ENCODE data around the gene E2F2.

E2F2 gene

GRCh38 chr1:23539698-23540266 is 8.7 kb upstream of the E2F2 start:
- Histone ChIP-seq H3K4me1 (ENCODE audit: control insufficient read depth in 1 of 2, insufficient read depth in 1 of 2, low read depth in 1 of 2, low read length in 1 of 2) (peaks cover 25 to 29% of the 10 kb centered on the region in 2 experiments), H3K27me3 (peaks cover 5% of the 10 kb centered on the region), H3K9me3 (no peaks in the 10 kb centered on the region), H3K36me3 (no peaks in the 10 kb centered on the region), H3K27ac (peak overlapping the region; percentile 46), H3K4me3 (ENCODE audit: low read depth in 1 of 2, low read length in 1 of 2) (no peak overlapping the region)
- TF ChIP-seq CTCF (IDR thresholded peaks at IDR 0.05): peak; percentile 95

DNA sequence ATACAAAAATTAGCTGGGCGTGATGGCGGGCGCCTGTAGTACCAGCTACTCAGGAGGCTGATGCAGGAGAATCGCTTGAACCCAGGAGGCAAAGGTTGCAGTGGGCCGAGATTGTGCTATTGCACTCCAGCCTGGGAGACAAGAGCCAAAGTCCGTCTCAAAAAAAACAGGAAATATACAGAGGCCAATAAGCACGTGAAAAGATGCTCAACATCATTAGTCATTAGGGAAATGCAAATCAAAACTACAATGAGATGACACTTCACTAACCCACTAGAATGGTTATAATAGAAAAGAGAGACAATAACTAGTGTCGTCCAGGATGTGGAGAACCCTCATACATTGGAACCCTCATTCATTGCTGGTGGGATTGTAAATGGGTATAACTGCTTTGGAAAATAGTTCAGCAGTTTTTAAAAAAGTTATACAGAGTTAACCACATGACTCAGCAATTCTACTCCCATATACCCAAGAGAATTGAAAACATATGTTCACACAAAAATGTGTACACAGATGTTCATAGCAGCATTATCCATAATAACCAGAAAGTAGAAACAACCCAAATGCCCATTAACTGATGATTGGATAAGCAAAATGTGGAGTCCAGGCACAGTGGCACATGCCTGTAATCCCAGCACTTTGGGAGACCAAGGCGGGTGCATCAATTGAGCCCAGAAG is 6.4 kb upstream of the E2F2 start:
- Histone ChIP-seq H3K4me1 (ENCODE audit: control insufficient read depth in 1 of 2, insufficient read depth in 1 of 2, low read depth in 1 of 2, low read length in 1 of 2) (peaks cover 47 to 52% of the 10 kb centered on the region in 2 experiments), H3K4me3 (ENCODE audit: low read depth in 1 of 2, low read length in 1 of 2) (no peak overlapping the region), H3K27me3 (peaks cover 5% of the 10 kb centered on the region), H3K27ac (no peak overlapping the region), H3K9me3 (no peaks in the 10 kb centered on the region), H3K36me3 (no peaks in the 10 kb centered on the region)
- TF ChIP-seq CTCF (IDR thresholded peaks at IDR 0.05): no peak

- peak overlapping the region; percentile 24 to 43 for H3K4me3 ChIP-seq (ENCODE audit: low read depth in 1 of 2, low read length in 1 of 2)
- TF ChIP-seq CTCF (IDR thresholded peaks at IDR 0.05): no peak
- no peaks in the 10 kb centered on the region for H3K9me3 ChIP-seq
- H3K27ac ChIP-seq: peak overlapping the region; percentile 92
- peaks cover 75 to 82% of the 10 kb centered on the region in 2 experiments for H3K4me1 ChIP-seq (ENCODE audit: control insufficient read depth in 1 of 2, insufficient read depth in 1 of 2, low read depth in 1 of 2, low read length in 1 of 2)
- H3K27me3 ChIP-seq: no peaks in the 10 kb centered on the region
- H3K36me3 ChIP-seq: no peaks in the 10 kb centered on the region
These were observed 2.4 kb upstream of the E2F2 start for GRCh38 chr1:23533246-23534023.

DNA sequence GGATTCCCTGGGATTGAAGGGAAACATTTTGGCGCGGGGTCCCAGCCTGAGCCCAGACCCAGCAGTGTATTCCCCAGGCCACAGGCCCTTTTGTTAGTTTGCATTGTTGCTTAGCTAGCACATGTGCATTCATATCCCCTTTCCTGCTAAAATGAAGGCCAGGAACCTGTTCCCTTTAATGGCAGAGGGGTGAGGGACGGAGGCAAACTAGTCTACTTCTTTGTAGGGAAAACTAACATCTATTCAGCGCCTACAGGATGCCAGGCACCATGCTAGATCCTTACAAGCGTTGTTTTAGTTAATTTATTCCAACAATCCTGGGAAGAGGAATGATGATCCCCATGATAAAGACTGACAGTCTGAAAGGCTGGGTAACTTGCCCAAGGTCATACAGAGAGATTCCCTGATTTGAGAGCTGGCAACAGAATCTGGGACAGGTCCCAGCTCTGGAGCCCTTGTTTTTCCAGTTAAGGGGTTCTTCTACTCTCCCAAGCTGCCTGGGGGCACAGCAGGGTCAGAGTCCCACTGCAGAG is 595 bp upstream of the E2F2 start:
- peaks cover 93 to 96% of the 10 kb centered on the region in 2 experiments for H3K4me1 ChIP-seq (ENCODE audit: control insufficient read depth in 1 of 2, insufficient read depth in 1 of 2, low read depth in 1 of 2, low read length in 1 of 2)
- no peak for TF ChIP-seq CTCF (IDR thresholded peaks at IDR 0.05)
- no peaks in the 10 kb centered on the region for H3K9me3 ChIP-seq
- H3K36me3 ChIP-seq: no peaks in the 10 kb centered on the region
- peak overlapping the region; percentile 83 to 89 for H3K4me3 ChIP-seq (ENCODE audit: low read depth in 1 of 2, low read length in 1 of 2)
- peak overlapping the region; percentile 92 for H3K27ac ChIP-seq
- H3K27me3 ChIP-seq: no peaks in the 10 kb centered on the region

GRCh38 chr1:23530087-23530746 is 816 bp downstream of the E2F2 start:
- Histone ChIP-seq H3K27me3 (no peaks in the 10 kb centered on the region), H3K9me3 (no peaks in the 10 kb centered on the region), H3K27ac (peak overlapping the region; percentile 92), H3K36me3 (no peaks in the 10 kb centered on the region), H3K4me1 (ENCODE audit: control insufficient read depth in 1 of 2, insufficient read depth in 1 of 2, low read depth in 1 of 2, low read length in 1 of 2) (peaks cover 96 to 97% of the 10 kb centered on the region in 2 experiments), H3K4me3 (ENCODE audit: low read depth in 1 of 2, low read length in 1 of 2) (peak overlapping the region; percentile 83 to 89)
- no peak for TF ChIP-seq CTCF (IDR thresholded peaks at IDR 0.05)

Data from neutrophil (primary cell).